WTC11 (cell line): ENCODE results near the gene PCDHGC4.

Experiments used
- ELF4 ChIP-seq: sonication (generic); formaldehyde crosslinking; IDR thresholded peaks from 2 replicates; pipeline ENCODE4 v1.8.1; 2022; ENCODE audit warnings: low read depth, mild to moderate bottlenecking, moderate library complexity, missing genetic modification reagents
- FOXK1 ChIP-seq: sonication (generic); formaldehyde crosslinking; IDR thresholded peaks from 2 replicates; pipeline ENCODE4 v1.8.0; 2022; ENCODE audit warnings: mild to moderate bottlenecking, moderate library complexity, missing genetic modification reagents
- FOXP1 ChIP-seq: sonication (generic); formaldehyde crosslinking; IDR thresholded peaks from 2 replicates; pipeline ENCODE4 v1.8.0; 2022; ENCODE audit warnings: missing genetic modification reagents, mild to moderate bottlenecking, moderate library complexity, borderline replicate concordance
- PREB ChIP-seq: sonication (generic); formaldehyde crosslinking; IDR thresholded peaks from 2 replicates; pipeline ENCODE4 v1.8.1; 2022; ENCODE audit warnings: mild to moderate bottlenecking, missing genetic modification reagents, moderate library complexity, borderline replicate concordance
- SMAD4 ChIP-seq: sonication (generic); formaldehyde crosslinking; IDR thresholded peaks from 2 replicates; pipeline ENCODE4 v1.8.0; 2022; ENCODE audit warnings: mild to moderate bottlenecking, missing genetic modification reagents
- TCF7 ChIP-seq: sonication (generic); formaldehyde crosslinking; IDR thresholded peaks from 2 replicates; pipeline ENCODE4 v1.8.0; 2022; ENCODE audit warnings: mild to moderate bottlenecking, low read depth, missing genetic modification reagents, moderate library complexity
- TEAD1 ChIP-seq: sonication (generic); formaldehyde crosslinking; IDR thresholded peaks from 2 replicates; pipeline ENCODE4 v1.8.0; 2022; ENCODE audit warnings: mild to moderate bottlenecking, missing genetic modification reagents
- ZBTB21 ChIP-seq: sonication (generic); formaldehyde crosslinking; IDR thresholded peaks from 2 replicates; pipeline ENCODE4 v1.8.1; 2023; ENCODE audit warnings: mild to moderate bottlenecking, missing genetic modification reagents, borderline replicate concordance
- TF ChIP-seq, protein P1 (sequence below): fragments of 200-600 bp; IDR thresholded peaks from 2 replicates; pipeline ENCODE4 v1.8.0; 2022; ENCODE audit warnings: antibody characterized with exemption
- TF ChIP-seq, protein P2 (sequence below): sonication (generic); formaldehyde crosslinking; conservative IDR thresholded peaks from 2 replicates; pipeline ENCODE4 v1.8.1; 2023; ENCODE audit warnings: mild to moderate bottlenecking, low read depth, missing genetic modification reagents, moderate library complexity
- TF ChIP-seq, protein P3 (sequence below): sonication (generic); formaldehyde crosslinking; IDR thresholded peaks from 2 replicates; pipeline ENCODE4 v1.8.1; 2022; ENCODE audit warnings: low read depth, mild to moderate bottlenecking, moderate library complexity, missing genetic modification reagents, borderline replicate concordance

GRCh38 chr5:141504216-141504615, 19.4 kb downstream of the PCDHGC4 start:
- TF ChIP-seq, protein P1, sequence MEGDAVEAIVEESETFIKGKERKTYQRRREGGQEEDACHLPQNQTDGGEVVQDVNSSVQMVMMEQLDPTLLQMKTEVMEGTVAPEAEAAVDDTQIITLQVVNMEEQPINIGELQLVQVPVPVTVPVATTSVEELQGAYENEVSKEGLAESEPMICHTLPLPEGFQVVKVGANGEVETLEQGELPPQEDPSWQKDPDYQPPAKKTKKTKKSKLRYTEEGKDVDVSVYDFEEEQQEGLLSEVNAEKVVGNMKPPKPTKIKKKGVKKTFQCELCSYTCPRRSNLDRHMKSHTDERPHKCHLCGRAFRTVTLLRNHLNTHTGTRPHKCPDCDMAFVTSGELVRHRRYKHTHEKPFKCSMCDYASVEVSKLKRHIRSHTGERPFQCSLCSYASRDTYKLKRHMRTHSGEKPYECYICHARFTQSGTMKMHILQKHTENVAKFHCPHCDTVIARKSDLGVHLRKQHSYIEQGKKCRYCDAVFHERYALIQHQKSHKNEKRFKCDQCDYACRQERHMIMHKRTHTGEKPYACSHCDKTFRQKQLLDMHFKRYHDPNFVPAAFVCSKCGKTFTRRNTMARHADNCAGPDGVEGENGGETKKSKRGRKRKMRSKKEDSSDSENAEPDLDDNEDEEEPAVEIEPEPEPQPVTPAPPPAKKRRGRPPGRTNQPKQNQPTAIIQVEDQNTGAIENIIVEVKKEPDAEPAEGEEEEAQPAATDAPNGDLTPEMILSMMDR: no peak
- TF ChIP-seq PREB (no peak), ELF4 (CRISPR knock-in tag) (no peak), TCF7 (CRISPR knock-in tag) (no peak), TEAD1 (CRISPR knock-in tag) (no peak), ZBTB21 (CRISPR knock-in tag) (no peak), FOXK1 (CRISPR knock-in tag) (no peak), SMAD4 (CRISPR knock-in tag) (no peak), FOXP1 (CRISPR knock-in tag) (no peak)
- TF ChIP-seq, protein P2, sequence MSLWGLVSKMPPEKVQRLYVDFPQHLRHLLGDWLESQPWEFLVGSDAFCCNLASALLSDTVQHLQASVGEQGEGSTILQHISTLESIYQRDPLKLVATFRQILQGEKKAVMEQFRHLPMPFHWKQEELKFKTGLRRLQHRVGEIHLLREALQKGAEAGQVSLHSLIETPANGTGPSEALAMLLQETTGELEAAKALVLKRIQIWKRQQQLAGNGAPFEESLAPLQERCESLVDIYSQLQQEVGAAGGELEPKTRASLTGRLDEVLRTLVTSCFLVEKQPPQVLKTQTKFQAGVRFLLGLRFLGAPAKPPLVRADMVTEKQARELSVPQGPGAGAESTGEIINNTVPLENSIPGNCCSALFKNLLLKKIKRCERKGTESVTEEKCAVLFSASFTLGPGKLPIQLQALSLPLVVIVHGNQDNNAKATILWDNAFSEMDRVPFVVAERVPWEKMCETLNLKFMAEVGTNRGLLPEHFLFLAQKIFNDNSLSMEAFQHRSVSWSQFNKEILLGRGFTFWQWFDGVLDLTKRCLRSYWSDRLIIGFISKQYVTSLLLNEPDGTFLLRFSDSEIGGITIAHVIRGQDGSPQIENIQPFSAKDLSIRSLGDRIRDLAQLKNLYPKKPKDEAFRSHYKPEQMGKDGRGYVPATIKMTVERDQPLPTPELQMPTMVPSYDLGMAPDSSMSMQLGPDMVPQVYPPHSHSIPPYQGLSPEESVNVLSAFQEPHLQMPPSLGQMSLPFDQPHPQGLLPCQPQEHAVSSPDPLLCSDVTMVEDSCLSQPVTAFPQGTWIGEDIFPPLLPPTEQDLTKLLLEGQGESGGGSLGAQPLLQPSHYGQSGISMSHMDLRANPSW (CRISPR knock-in tag): no peak
- TF ChIP-seq, protein P3, sequence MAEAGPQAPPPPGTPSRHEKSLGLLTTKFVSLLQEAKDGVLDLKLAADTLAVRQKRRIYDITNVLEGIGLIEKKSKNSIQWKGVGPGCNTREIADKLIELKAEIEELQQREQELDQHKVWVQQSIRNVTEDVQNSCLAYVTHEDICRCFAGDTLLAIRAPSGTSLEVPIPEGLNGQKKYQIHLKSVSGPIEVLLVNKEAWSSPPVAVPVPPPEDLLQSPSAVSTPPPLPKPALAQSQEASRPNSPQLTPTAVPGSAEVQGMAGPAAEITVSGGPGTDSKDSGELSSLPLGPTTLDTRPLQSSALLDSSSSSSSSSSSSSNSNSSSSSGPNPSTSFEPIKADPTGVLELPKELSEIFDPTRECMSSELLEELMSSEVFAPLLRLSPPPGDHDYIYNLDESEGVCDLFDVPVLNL: no peak
